ENCODE measurements around the gene RTEL1. TPM values are rescaled to one million over a fixed set of nuclear protein-coding genes. Genes with fewer than 3 reads are reported as not detected.
A peak's percentile ranks its signal among the peaks of the same experiment; 100 is the strongest.

Gene RTEL1
- total RNA-seq (2022) (51.1 and 61.6 TPM in 2 replicates), Bru-seq, nascent RNA (percentile 61 among the genes with signal in this experiment), BruChase-seq, experiment 1, labeled RNA remaining after a 2-hour chase (percentile 64 among the genes with signal in this experiment), BruChase-seq, experiment 2, labeled RNA remaining after a 6-hour chase (percentile 79 among the genes with signal in this experiment)
- long read RNA-seq, full-length matches to known transcripts = 12 of 33 reads
- long read RNA-seq, partial matches to known transcripts = 10 of 33 reads
- long read RNA-seq, other reads (novel, unspliced or antisense) = 11 of 33 reads

- BruUV-seq (replicated peaks) = no TSS peak
- H3K27me3 ChIP-seq (replicated peaks; ENCODE audit: control insufficient read depth, insufficient read depth, low read length) = no peaks in the 10 kb centered on the region
- no peaks in the 10 kb centered on the region; the same call in 1 of the 2 replicates for H3K36me3 ChIP-seq (ENCODE audit: control insufficient read depth, insufficient read depth, low read length)
- H3K9me3 Mint-ChIP-seq (ENCODE audit: unreplicated experiment) = no peaks in the 10 kb centered on the region
- no peak for TF ChIP-seq CTCF (IDR thresholded peaks at IDR 0.05; ENCODE audit: insufficient read depth in 1 of 2, low read depth in 1 of 2, low read length in 1 of 2, severe bottlenecking in 1 of 2, unreplicated experiment in 1 of 2)
- CTCF ChIA-PET = interaction anchor here (0.6 to 2.1 kb wide), 10 partner anchors 10 to 380 kb away, joined by 3 to 29 read pairs (median 4); partner anchors contain the start of gene GMEB2
- peak within 1 kb of the TSS; percentile 82 for H3K4me3 ChIP-seq (ENCODE audit: low read depth, low read length)
- peak; percentile 96 to 99 for DNase-seq
- peaks cover 10% of the 10 kb centered on the region for H3K4me1 ChIP-seq
- H3K36me3 Mint-ChIP-seq (ENCODE audit: insufficient read depth, unreplicated experiment) = peaks cover 21% of the 10 kb centered on the region
- H3K27me3 Mint-ChIP-seq (ENCODE audit: insufficient read depth, unreplicated experiment) = no peaks in the 10 kb centered on the region
- H3K4me3 Mint-ChIP-seq (ENCODE audit: unreplicated experiment) = peak within 1 kb of the TSS; percentile 86
- H3K9me3 ChIP-seq = no peaks in the 10 kb centered on the region
- peak within 1 kb of the TSS; percentile 77 for H3K27ac Mint-ChIP-seq (ENCODE audit: unreplicated experiment)
- peaks cover 15% of the 10 kb centered on the region for H3K4me1 Mint-ChIP-seq (ENCODE audit: low read depth, unreplicated experiment)
- POLR2A ChIA-PET = interaction anchor here (0.6 to 1.6 kb wide), 9 partner anchors 16 to 207 kb away, joined by 3 to 16 read pairs (median 4); partner anchors contain the start of genes ARFRP1, GMEB2, HELZ2 and PPDPF
- intact Hi-C loops (cut with micrococcal nuclease; ENCODE audit: unreplicated experiment) = loop anchor here (2.0 kb wide), 1 partner anchor 31 kb away; the partner anchor contains the start of gene GMEB2
These were observed at the start of gene RTEL1 for GRCh38 chr20:63657937-63658748. Gene RTEL1 (plus strand): TSS chr20:63658312. CDS start chr20:63659403, 1,091 bp downstream.

GRCh38 chr20:63610581-63611435 is 47.3 kb upstream of the RTEL1 start:
- no peaks in the 10 kb centered on the region for H3K4me1 ChIP-seq
- Mint-ChIP-seq H3K4me3 (ENCODE audit: unreplicated experiment) (no peak overlapping the region), H3K27me3 (ENCODE audit: insufficient read depth, unreplicated experiment) (no peaks in the 10 kb centered on the region), H3K9me3 (ENCODE audit: unreplicated experiment) (peaks cover 14% of the 10 kb centered on the region), H3K4me1 (ENCODE audit: low read depth, unreplicated experiment) (no peaks in the 10 kb centered on the region), H3K27ac (ENCODE audit: unreplicated experiment) (no peak overlapping the region), H3K36me3 (ENCODE audit: insufficient read depth, unreplicated experiment) (peaks cover 31% of the 10 kb centered on the region)
- H3K9me3 ChIP-seq = peaks cover 7% of the 10 kb centered on the region
- intact Hi-C loops (cut with micrococcal nuclease; ENCODE audit: unreplicated experiment) = no loop called here
- ChIA-PET CTCF (no interaction called here), POLR2A (interaction anchor here (1.4 kb wide), 1 partner anchor 16 kb away, joined by 3 read pairs; the partner anchor contains the start of gene GMEB2)
- H3K27me3 ChIP-seq (replicated peaks; ENCODE audit: control insufficient read depth, insufficient read depth, low read length) = no peaks in the 10 kb centered on the region
- no peak for TF ChIP-seq CTCF (IDR thresholded peaks at IDR 0.05; ENCODE audit: insufficient read depth in 1 of 2, low read depth in 1 of 2, low read length in 1 of 2, severe bottlenecking in 1 of 2, unreplicated experiment in 1 of 2)
- no peak overlapping the region for H3K4me3 ChIP-seq (ENCODE audit: low read depth, low read length)
- H3K36me3 ChIP-seq (ENCODE audit: control insufficient read depth, insufficient read depth, low read length) = peaks cover 4% of the 10 kb centered on the region; the same call in 1 of the 2 replicates
- DNase-seq = no peak
- BruUV-seq (replicated peaks) = no TSS peak
